Endodermal cell (in vitro differentiated cells): ENCODE data around the gene NUDT16L1. TPM values are rescaled to one million over a fixed set of nuclear protein-coding genes. Genes with fewer than 3 reads are reported as not detected.

Experiments used
- DNase-seq: peaks from one replicate; pipeline ENCODE4 v3.0.0-alpha.2; 2017
- H3K27ac ChIP-seq: 2 replicates; pipeline ENCODE4 v1.5.1; 2013; ENCODE audit warnings: mild to moderate bottlenecking, low read depth, low read length, moderate library complexity
- H3K27me3 ChIP-seq: 2 replicates; pipeline ENCODE4 v1.6.1; 2013; ENCODE audit warnings: mild to moderate bottlenecking, low read length, moderate library complexity; ENCODE audit not compliant: insufficient read depth, control insufficient read depth, poor library complexity, severe bottlenecking
- H3K36me3 ChIP-seq: 2 replicates; pipeline ENCODE4 v1.7.0; 2013; ENCODE audit warnings: mild to moderate bottlenecking, low read length, moderate library complexity; ENCODE audit not compliant: control insufficient read depth, insufficient read depth
- H3K4me1 ChIP-seq: one replicate; pipeline ENCODE4 v1.7.0; 2013; ENCODE audit warnings: low read length; ENCODE audit not compliant: control insufficient read depth, insufficient read depth
- H3K4me3 ChIP-seq: 2 replicates; pipeline ENCODE4 v1.5.1; 2013; ENCODE audit warnings: mild to moderate bottlenecking, low read length, moderate library complexity
- H3K9ac ChIP-seq: 2 replicates; pipeline ENCODE4 v1.6.1; 2013; ENCODE audit warnings: mild to moderate bottlenecking, low read length, moderate library complexity; ENCODE audit not compliant: poor library complexity, severe bottlenecking; ENCODE audit errors: extremely low read depth
- H3K9me3 ChIP-seq: 2 replicates; pipeline ENCODE4 v1.6.1; 2013; ENCODE audit warnings: mild to moderate bottlenecking, low read length, moderate library complexity; ENCODE audit not compliant: control insufficient read depth
- H3K27ac Mint-ChIP-seq: 2 replicates; pipeline ENCODE4 v1.8.0; 2020; ENCODE audit warnings: mixed read lengths
- H3K27me3 Mint-ChIP-seq: 2 replicates; pipeline ENCODE4 v1.8.0; 2021; ENCODE audit warnings: mild to moderate bottlenecking, mixed read lengths; ENCODE audit not compliant: insufficient read depth
- H3K36me3 Mint-ChIP-seq: 2 replicates; pipeline ENCODE4 v1.8.0; 2020; ENCODE audit warnings: low read depth, mixed read lengths
- H3K4me1 Mint-ChIP-seq: 2 replicates; pipeline ENCODE4 v1.8.0; 2020; ENCODE audit warnings: mixed read lengths
- H3K4me3 Mint-ChIP-seq: 2 replicates; pipeline ENCODE4 v1.8.0; 2020; ENCODE audit warnings: mild to moderate bottlenecking, moderate library complexity, mixed read lengths
- H3K9me3 Mint-ChIP-seq: 2 replicates; pipeline ENCODE4 v1.8.0; 2020; ENCODE audit warnings: mild to moderate bottlenecking, mixed read lengths
- CTCF ChIP-seq: fragments of 200-600 bp; sonication (generic); conservative IDR thresholded peaks from 2 replicates; pipeline ENCODE4 v1.5.0; 2021; ENCODE audit warnings: antibody characterized with exemption, mild to moderate bottlenecking
- WGBS, 2 experiments: methylation state at CpG; one replicate each; pipeline versions ENCODE4 v1.1.5 to v1.1.7; 2013; ENCODE audit warnings: missing lambda C conversion rate in 2 of 2, mixed read lengths in 1 of 2; ENCODE audit not compliant: insufficient coverage in 1 of 2, insufficient read length in 1 of 2; 5-methylcytosine and 5-hydroxymethylcytosine counted together
- total RNA-seq, 2 donors: library from RNA; stranded (reverse); fragmentation: NEBNext Ultra II Directional in 1 of 2; extraction: Animal tissue kit (Norgen Biotek cat#: 25700) in 1 of 2; gene quantifications; 2 replicates in 1 of 2; 3 replicates in 1 of 2; pipeline ENCODE4 v1.2.1, GENCODE V29; 2021

NUDT16L1 gene
- total RNA-seq, 2 donors from 2014 or later, result 38.6 to 40.7 TPM

- H3K27me3 Mint-ChIP-seq, result no peaks in the 10 kb centered on the region
- Histone ChIP-seq H3K4me3 (no peak overlapping the region), H3K27ac (no peak overlapping the region), H3K9me3 (no peaks in the 10 kb centered on the region), H3K9ac (no peak overlapping the region), H3K4me1 (no peaks in the 10 kb centered on the region), H3K27me3 (no peaks in the 10 kb centered on the region), H3K36me3 (peaks cover 59% of the 10 kb centered on the region)
- DNase-seq, result no peak
- 89 to 93% methylated on average over 6 to 7 of the region's 7 CpGs for WGBS, 2 experiments
- H3K4me1 Mint-ChIP-seq, result no peaks in the 10 kb centered on the region
- no peak overlapping the region for H3K27ac Mint-ChIP-seq
- H3K9me3 Mint-ChIP-seq, result no peaks in the 10 kb centered on the region
- no peak for TF ChIP-seq CTCF
- H3K36me3 Mint-ChIP-seq, result peaks cover 40% of the 10 kb centered on the region
- H3K4me3 Mint-ChIP-seq, result no peak overlapping the region
Measured at GRCh38 chr16:4702466-4702808, 9.1 kb downstream of the NUDT16L1 start.

DNA sequence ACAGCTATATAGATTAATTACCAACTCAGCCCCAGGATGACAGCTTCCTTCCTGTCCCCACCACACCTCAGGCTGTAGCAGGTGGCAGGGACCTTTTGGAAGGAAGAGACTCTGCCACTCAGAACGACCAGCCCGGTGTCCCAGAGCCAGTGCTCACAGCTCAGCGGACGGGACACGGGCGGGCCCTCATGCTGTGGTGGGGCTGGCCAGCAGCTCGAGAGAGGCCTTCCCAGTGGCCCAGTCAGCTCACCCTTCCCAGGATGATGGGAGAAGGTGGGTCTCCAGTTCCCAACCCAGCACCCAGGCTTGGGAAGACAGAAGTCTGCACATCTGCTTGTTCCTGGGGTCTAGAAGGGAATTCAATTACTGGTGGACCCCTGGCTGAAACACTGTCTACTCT is 10.5 kb downstream of the NUDT16L1 start:
- 91 to 96% methylated on average over 4 to 7 of the region's 7 CpGs for WGBS, 2 experiments
- Histone ChIP-seq H3K27me3 (no peaks in the 10 kb centered on the region), H3K27ac (no peak overlapping the region), H3K9ac (no peak overlapping the region), H3K36me3 (peaks cover 65% of the 10 kb centered on the region), H3K4me1 (no peaks in the 10 kb centered on the region), H3K9me3 (no peaks in the 10 kb centered on the region), H3K4me3 (no peak overlapping the region)
- no peak for TF ChIP-seq CTCF
- Mint-ChIP-seq H3K27ac (no peak overlapping the region), H3K27me3 (no peaks in the 10 kb centered on the region), H3K4me1 (no peaks in the 10 kb centered on the region), H3K9me3 (no peaks in the 10 kb centered on the region), H3K4me3 (no peak overlapping the region), H3K36me3 (peaks cover 47% of the 10 kb centered on the region)
- DNase-seq, result no peak

- 92 to 94% methylated on average over 7 to 8 of the region's 8 CpGs for WGBS, 2 experiments
- Mint-ChIP-seq H3K27ac (no peak overlapping the region), H3K4me3 (no peak overlapping the region), H3K9me3 (no peaks in the 10 kb centered on the region), H3K27me3 (no peaks in the 10 kb centered on the region), H3K36me3 (peaks cover 44% of the 10 kb centered on the region), H3K4me1 (no peaks in the 10 kb centered on the region)
- H3K27ac ChIP-seq, result no peak overlapping the region
- H3K4me3 ChIP-seq, result no peak overlapping the region
- H3K9ac ChIP-seq, result no peak overlapping the region
- H3K27me3 ChIP-seq, result no peaks in the 10 kb centered on the region
- H3K4me1 ChIP-seq, result no peaks in the 10 kb centered on the region
- no peaks in the 10 kb centered on the region for H3K9me3 ChIP-seq
- TF ChIP-seq CTCF, result no peak
- no peak for DNase-seq
- peaks cover 61% of the 10 kb centered on the region for H3K36me3 ChIP-seq
Measured at GRCh38 chr16:4704491-4704890, 11.1 kb downstream of the NUDT16L1 start.
